Rectal smooth muscle tissue (tissue), 1 donor: Measurements from ENCODE around the gene ARHGDIB.

Experiments
- H3K27ac ChIP-seq: one replicate; pipeline ENCODE4 v1.7.0; 2013; ENCODE audit warnings: low read depth, low read length, inconsistent platforms
- H3K27me3 ChIP-seq: one replicate; pipeline ENCODE4 v1.7.0; 2013; ENCODE audit warnings: low read length; ENCODE audit not compliant: control insufficient read depth, insufficient read depth
- H3K36me3 ChIP-seq: one replicate; pipeline ENCODE4 v1.7.0; 2013; ENCODE audit warnings: low read length; ENCODE audit not compliant: control insufficient read depth, insufficient read depth
- H3K4me1 ChIP-seq: one replicate; pipeline ENCODE4 v1.7.0; 2013; ENCODE audit warnings: low read length; ENCODE audit not compliant: control insufficient read depth, insufficient read depth
- H3K4me3 ChIP-seq: one replicate; pipeline ENCODE4 v1.7.0; 2013; ENCODE audit warnings: low read length
- H3K9ac ChIP-seq: one replicate; pipeline ENCODE4 v1.7.0; 2013; ENCODE audit warnings: low read length

Gene ARHGDIB

DNA sequence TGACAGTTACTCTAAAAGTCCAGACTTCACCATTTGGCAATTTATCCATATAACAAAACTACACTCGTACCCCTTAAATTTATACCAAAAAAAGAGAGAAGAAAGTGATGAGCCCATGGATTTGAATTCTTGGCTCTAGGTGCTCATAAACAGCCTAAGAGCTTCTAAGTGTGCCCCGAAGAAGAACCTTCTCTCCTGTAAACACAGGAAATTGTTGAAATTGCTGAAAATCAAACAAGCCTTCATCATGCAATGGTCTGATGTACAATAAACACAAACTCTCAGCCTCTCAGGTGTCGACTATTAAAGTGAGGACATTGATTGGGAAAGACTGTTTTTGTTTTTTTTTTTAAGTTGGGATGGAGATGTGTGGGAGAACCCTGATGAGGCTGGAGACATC lies 33.2 kb upstream of the ARHGDIB start:
- H3K27me3 ChIP-seq = no peaks in the 10 kb centered on the region
- peak overlapping the region; percentile 12 for H3K27ac ChIP-seq
- H3K4me3 ChIP-seq = no peak overlapping the region
- H3K4me1 ChIP-seq = peaks cover 10% of the 10 kb centered on the region
- no peak overlapping the region for H3K9ac ChIP-seq
- no peaks in the 10 kb centered on the region for H3K36me3 ChIP-seq

DNA sequence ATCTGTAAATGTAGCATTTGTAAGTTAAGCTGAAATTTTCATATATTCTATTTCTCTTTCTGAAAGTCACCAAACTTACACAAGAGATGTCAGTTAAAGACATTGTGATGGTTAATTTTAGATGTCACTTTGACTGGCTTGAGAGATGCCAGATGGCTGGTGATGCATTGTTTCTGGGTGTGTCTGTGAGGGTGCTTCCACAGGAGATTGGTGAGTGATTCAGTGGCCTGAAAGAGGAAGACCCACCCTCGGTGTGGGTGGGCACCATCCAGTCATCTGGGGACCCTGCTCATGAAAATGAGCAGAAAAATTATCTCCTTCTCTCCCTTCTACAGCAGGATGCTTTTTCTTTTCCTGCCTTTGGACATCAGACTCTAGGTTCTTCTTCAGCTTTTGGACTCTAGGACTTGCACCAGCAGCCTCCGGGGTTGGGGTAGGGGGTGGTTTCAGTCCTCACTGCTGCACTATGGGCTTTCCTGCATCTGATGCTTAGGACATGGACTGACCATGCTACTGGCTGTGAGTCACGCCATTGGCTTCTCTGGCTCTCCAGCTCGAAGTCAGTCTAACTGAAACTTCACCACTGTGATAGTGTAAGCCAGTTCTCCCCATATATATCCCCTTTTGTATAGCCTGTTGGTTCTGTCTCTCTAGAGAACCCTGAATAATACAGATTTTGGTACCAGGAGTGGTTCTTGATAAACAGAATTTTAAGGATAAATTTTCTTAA lies 32.3 kb upstream of the ARHGDIB start:
- Histone ChIP-seq H3K27me3 (no peaks in the 10 kb centered on the region), H3K4me3 (no peak overlapping the region), H3K4me1 (peaks cover 7% of the 10 kb centered on the region), H3K9ac (no peak overlapping the region), H3K36me3 (no peaks in the 10 kb centered on the region), H3K27ac (no peak overlapping the region)

DNA sequence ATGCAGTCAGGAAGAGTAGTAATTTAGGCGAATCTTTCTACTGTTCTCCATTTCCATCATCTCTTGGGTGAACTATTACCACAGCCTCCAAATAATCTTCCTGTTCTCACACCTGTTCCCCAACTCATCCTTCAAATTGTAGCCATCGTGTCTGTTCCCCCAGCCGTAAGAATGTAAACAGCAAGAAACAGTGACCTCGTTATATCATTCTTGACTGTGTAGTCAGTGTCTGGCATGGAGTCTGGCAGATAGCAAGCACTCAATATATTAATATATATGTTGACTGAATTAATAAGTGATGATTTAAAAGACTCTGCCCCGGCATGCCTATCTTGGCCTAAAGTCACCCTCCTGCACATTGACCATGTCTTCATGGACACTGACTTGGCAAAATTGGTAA lies 31.7 kb upstream of the ARHGDIB start:
- Histone ChIP-seq H3K9ac (no peak overlapping the region), H3K4me1 (peaks cover 2% of the 10 kb centered on the region), H3K27ac (no peak overlapping the region), H3K27me3 (no peaks in the 10 kb centered on the region), H3K36me3 (no peaks in the 10 kb centered on the region), H3K4me3 (no peak overlapping the region)

DNA sequence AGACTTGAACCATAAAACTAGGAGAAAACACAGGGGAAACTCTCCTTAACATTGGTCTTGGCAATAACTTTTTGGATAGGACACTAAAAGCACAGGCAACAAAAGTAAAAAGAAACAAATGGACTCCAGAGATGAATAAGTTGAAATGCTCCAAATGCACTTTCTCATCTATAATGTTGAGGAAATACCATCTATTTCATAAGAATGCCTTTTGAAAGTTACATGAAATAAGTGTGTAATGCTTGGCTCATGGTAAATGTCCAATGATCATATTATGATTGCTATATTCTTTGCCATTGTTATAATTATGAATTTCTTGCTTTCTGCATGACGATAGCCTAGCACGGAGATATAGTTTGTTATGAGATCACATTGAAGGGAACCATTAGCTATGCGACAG lies 31.3 kb upstream of the ARHGDIB start:
- H3K9ac ChIP-seq = no peak overlapping the region
- H3K27ac ChIP-seq = no peak overlapping the region
- no peak overlapping the region for H3K4me3 ChIP-seq
- no peaks in the 10 kb centered on the region for H3K36me3 ChIP-seq
- no peaks in the 10 kb centered on the region for H3K27me3 ChIP-seq
- H3K4me1 ChIP-seq = peaks cover 2% of the 10 kb centered on the region

GRCh38 chr12:14991069-14991468 lies 29.7 kb upstream of the ARHGDIB start:
- Histone ChIP-seq H3K9ac (no peak overlapping the region), H3K27me3 (no peaks in the 10 kb centered on the region), H3K4me3 (no peak overlapping the region), H3K36me3 (no peaks in the 10 kb centered on the region), H3K27ac (no peak overlapping the region), H3K4me1 (peaks cover 2% of the 10 kb centered on the region)

GRCh38 chr12:14989790-14990189 lies 28.4 kb upstream of the ARHGDIB start:
- Histone ChIP-seq H3K27ac (no peak overlapping the region), H3K4me1 (no peaks in the 10 kb centered on the region), H3K27me3 (no peaks in the 10 kb centered on the region), H3K4me3 (no peak overlapping the region), H3K36me3 (no peaks in the 10 kb centered on the region), H3K9ac (no peak overlapping the region)

DNA sequence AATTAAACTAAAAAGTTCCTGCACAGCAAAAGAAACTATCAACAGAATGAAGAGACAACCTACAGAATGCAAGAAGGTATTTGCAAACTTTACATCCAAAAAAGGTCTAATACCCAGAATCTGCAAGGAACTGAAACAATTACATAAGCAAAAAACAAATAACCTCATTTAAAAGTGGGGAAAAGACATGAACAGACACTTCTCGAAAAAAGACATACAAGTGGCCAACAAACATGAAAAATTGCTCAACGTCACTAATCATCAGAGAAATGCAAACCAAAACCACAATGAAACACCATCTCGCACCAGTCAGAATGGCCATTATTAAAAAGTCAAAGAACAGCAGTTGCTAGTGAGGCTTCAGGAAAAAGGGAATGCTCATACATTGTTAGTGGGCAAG lies 26.6 kb upstream of the ARHGDIB start:
- Histone ChIP-seq H3K27ac (no peak overlapping the region), H3K27me3 (no peaks in the 10 kb centered on the region), H3K36me3 (no peaks in the 10 kb centered on the region), H3K4me3 (no peak overlapping the region), H3K9ac (no peak overlapping the region), H3K4me1 (no peaks in the 10 kb centered on the region)

- Histone ChIP-seq H3K9ac (no peak overlapping the region), H3K27ac (no peak overlapping the region), H3K27me3 (no peaks in the 10 kb centered on the region), H3K36me3 (no peaks in the 10 kb centered on the region), H3K4me1 (no peaks in the 10 kb centered on the region), H3K4me3 (no peak overlapping the region)
These were observed 25.0 kb upstream of the ARHGDIB start for GRCh38 chr12:14986449-14986848.

DNA sequence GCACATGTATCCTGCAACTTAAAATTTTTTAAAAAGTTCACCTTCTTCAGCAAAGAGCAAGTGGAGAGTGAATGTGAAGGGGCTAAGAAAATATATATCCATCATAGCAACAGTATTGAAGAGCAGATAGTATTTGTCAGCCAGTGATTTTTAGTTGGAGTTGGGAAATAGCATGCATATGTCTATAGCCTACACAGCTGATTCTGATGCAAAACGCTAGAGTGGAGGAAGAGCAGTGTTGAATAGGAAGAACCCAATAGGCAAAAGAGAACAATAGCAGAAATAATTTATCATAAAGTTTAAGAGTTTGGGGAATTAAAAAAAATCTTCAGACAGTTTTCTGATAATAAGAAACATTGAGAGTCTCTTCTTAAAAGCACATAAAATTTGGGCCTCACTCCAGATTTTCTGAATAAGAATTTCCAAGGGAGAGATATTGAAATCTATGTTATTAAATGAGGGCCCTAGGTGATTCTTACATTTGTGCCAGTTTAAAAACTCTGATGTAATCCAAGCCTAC lies 23.4 kb upstream of the ARHGDIB start:
- Histone ChIP-seq H3K36me3 (no peaks in the 10 kb centered on the region), H3K9ac (no peak overlapping the region), H3K4me1 (no peaks in the 10 kb centered on the region), H3K27ac (no peak overlapping the region), H3K27me3 (no peaks in the 10 kb centered on the region), H3K4me3 (no peak overlapping the region)

GRCh38 chr12:14984036-14984435 lies 22.6 kb upstream of the ARHGDIB start:
- Histone ChIP-seq H3K4me1 (no peaks in the 10 kb centered on the region), H3K36me3 (no peaks in the 10 kb centered on the region), H3K27me3 (no peaks in the 10 kb centered on the region), H3K9ac (no peak overlapping the region), H3K27ac (no peak overlapping the region), H3K4me3 (no peak overlapping the region)

DNA sequence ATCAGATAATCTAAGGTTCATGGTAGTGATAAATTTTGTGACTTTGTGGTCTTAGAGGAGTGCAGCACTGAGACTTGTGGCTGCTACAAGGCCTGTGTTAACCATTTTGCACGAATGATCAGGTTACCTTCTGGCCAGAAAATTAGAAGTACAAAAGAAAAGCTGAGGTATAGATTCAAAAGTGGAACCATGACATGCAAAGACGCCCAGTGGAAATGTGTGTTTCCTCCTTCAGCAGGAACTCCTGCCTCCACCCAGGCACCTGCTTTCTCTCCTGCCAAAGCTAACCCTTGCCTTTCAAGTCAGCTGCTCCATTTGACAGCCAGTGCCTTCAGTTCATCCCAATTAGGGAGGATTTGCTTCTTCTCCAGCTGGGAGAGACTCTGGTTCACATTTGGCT lies 21.6 kb upstream of the ARHGDIB start:
- Histone ChIP-seq H3K4me3 (no peak overlapping the region), H3K36me3 (no peaks in the 10 kb centered on the region), H3K9ac (no peak overlapping the region), H3K27me3 (no peaks in the 10 kb centered on the region), H3K4me1 (no peaks in the 10 kb centered on the region), H3K27ac (no peak overlapping the region)

- Histone ChIP-seq H3K27me3 (no peaks in the 10 kb centered on the region), H3K4me1 (no peaks in the 10 kb centered on the region), H3K4me3 (no peak overlapping the region), H3K9ac (no peak overlapping the region), H3K36me3 (no peaks in the 10 kb centered on the region), H3K27ac (no peak overlapping the region)
These were observed 21.2 kb upstream of the ARHGDIB start for GRCh38 chr12:14982562-14982961.

DNA sequence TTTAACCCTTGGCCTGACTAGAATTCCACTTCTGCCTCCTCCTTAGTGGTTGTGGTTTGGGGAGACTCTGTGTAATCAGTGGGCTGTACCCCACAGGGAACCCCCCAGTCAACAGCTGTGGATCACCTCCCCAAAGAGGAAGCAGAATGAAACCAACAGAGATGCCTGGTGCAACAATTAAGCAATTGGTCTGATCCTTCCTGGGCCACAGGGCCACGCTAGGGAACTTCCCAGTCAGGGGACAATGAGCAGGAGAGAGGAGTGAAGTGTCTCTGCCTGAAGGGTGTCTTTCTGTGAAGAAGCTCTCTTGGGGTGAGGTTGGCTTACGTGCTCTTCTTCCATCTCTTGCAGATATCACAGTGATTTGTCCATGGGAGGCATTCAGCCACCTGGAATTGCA lies 19.6 kb upstream of the ARHGDIB start:
- H3K27ac ChIP-seq = no peak overlapping the region
- no peaks in the 10 kb centered on the region for H3K36me3 ChIP-seq
- H3K9ac ChIP-seq = no peak overlapping the region
- H3K27me3 ChIP-seq = no peaks in the 10 kb centered on the region
- no peaks in the 10 kb centered on the region for H3K4me1 ChIP-seq
- no peak overlapping the region for H3K4me3 ChIP-seq
